SK-N-MC (cell line): ENCODE measurements around the gene LPCAT3.

Experiments used
- DNase-seq: peaks from one replicate; pipeline ENCODE4 v3.0.0-alpha.2; 2011; ENCODE audit warnings: low read depth, low spot score
- H3K27ac ChIP-seq: fragments of 200-600 bp; sonication (generic); 2 replicates; pipeline ENCODE4 v1.5.1; 2016; ENCODE audit warnings: mixed run types
- H3K36me3 ChIP-seq: fragments of 200-600 bp; sonication (generic); 2 replicates; pipeline ENCODE4 v1.6.1; 2017; ENCODE audit warnings: antibody characterized with exemption, low read length, mixed read lengths; ENCODE audit not compliant: insufficient read depth
- H3K4me3 ChIP-seq: fragments of 200-600 bp; sonication (generic); 2 replicates; pipeline ENCODE4 v1.5.1; 2016
- H3K9ac ChIP-seq: fragments of 200-600 bp; sonication (generic); 2 replicates; pipeline ENCODE4 v1.8.0; 2017; ENCODE audit warnings: mixed run types, mixed read lengths; ENCODE audit not compliant: insufficient read length
- H3K9me3 ChIP-seq: fragments of 200-600 bp; sonication (generic); 2 replicates; pipeline ENCODE4 v1.6.1; 2017; ENCODE audit warnings: low read depth, mild to moderate bottlenecking, antibody characterized with exemption, low read length, moderate library complexity, mixed read lengths
- EZH2 ChIP-seq: fragments of 200-600 bp; sonication (generic); IDR thresholded peaks from one replicate; pipeline ENCODE4 v1.6.1; 2017; ENCODE audit warnings: antibody characterized with exemption
- FOXP2 ChIP-seq: optimal IDR thresholded peaks from 2 replicates; pipeline ENCODE3; 2011; ENCODE audit warnings: mild to moderate bottlenecking, moderate library complexity; ENCODE audit not compliant: insufficient read depth; ENCODE audit errors: extremely low read length, control extremely low read depth
- POLR2AphosphoS5 ChIP-seq: IDR thresholded peaks from 2 replicates; pipeline ENCODE4 v1.6.1; 2012; ENCODE audit warnings: mild to moderate bottlenecking, low read depth, low read length, borderline replicate concordance

The LPCAT3 gene

GRCh38 chr12:6943722-6944380 lies 74.4 kb downstream of the LPCAT3 start, which contains the start of the genes C12orf57 and RNU7-1:
Gene C12orf57 (plus strand): TSS chr12:6944022. CDS start chr12:6944122, 100 bp downstream.
Gene RNU7-1 (plus strand): TSS chr12:6943816.
- TF ChIP-seq EZH2: no peak
- peak; percentile 100 for TF ChIP-seq POLR2AphosphoS5
- TF ChIP-seq FOXP2: no peak
- Histone ChIP-seq H3K9ac (peak within 1 kb of the TSS; percentile 83), H3K9me3 (no peaks in the 10 kb centered on the region), H3K36me3 (peaks cover 16% of the 10 kb centered on the region; the same call in 1 of the 2 replicates), H3K27ac (peak within 1 kb of the TSS; percentile 99), H3K4me3 (peak within 1 kb of the TSS; percentile 97)
- DNase-seq: peak; percentile 97

- Histone ChIP-seq H3K36me3 (peaks cover 17% of the 10 kb centered on the region; the same call in 1 of the 2 replicates), H3K4me3 (peak overlapping the region; percentile 97), H3K9ac (peak overlapping the region; percentile 78), H3K27ac (peak overlapping the region; percentile 99), H3K9me3 (no peaks in the 10 kb centered on the region)
- peak; percentile 95 for DNase-seq
- TF ChIP-seq POLR2AphosphoS5 (no peak), FOXP2 (no peak), EZH2 (no peak)
These were observed 74.9 kb downstream of the LPCAT3 start for GRCh38 chr12:6943389-6943721.

- peak overlapping the region; percentile 99 for H3K27ac ChIP-seq
- H3K9ac ChIP-seq: no peak overlapping the region
- H3K36me3 ChIP-seq: peaks cover 17% of the 10 kb centered on the region; the same call in 1 of the 2 replicates
- DNase-seq: no peak
- no peak for TF ChIP-seq EZH2
- TF ChIP-seq FOXP2: no peak
- TF ChIP-seq POLR2AphosphoS5: no peak
- no peaks in the 10 kb centered on the region for H3K9me3 ChIP-seq
- H3K4me3 ChIP-seq: no peak overlapping the region
These were observed 76.0 kb downstream of the LPCAT3 start for GRCh38 chr12:6942331-6942665.

- Histone ChIP-seq H3K9ac (no peak overlapping the region), H3K36me3 (peaks cover 21% of the 10 kb centered on the region; the same call in 1 of the 2 replicates)
- TF ChIP-seq POLR2AphosphoS5 (no peak), FOXP2 (no peak), EZH2 (no peak)
These were observed 76.5 kb downstream of the LPCAT3 start for GRCh38 chr12:6941782-6942181.

GRCh38 chr12:6941267-6941666 lies 77.0 kb downstream of the LPCAT3 start:
- TF ChIP-seq FOXP2: no peak
- TF ChIP-seq EZH2: no peak
- no peak for TF ChIP-seq POLR2AphosphoS5
- Histone ChIP-seq H3K9me3 (no peaks in the 10 kb centered on the region), H3K27ac (no peak overlapping the region), H3K36me3 (peaks cover 25% of the 10 kb centered on the region; the same call in 1 of the 2 replicates), H3K9ac (no peak overlapping the region), H3K4me3 (no peak overlapping the region)
- DNase-seq: no peak

More at GRCh38 chr12:6941782-6942181, 76.5 kb downstream of the LPCAT3 start:
- DNase-seq: no peak
- no peaks in the 10 kb centered on the region for H3K9me3 ChIP-seq
- no peak overlapping the region for H3K4me3 ChIP-seq
- H3K27ac ChIP-seq: no peak overlapping the region

GRCh38 chr12:6939191-6939540 lies 79.1 kb downstream of the LPCAT3 start:
- H3K36me3 ChIP-seq: peaks cover 39% of the 10 kb centered on the region
- no peak for TF ChIP-seq POLR2AphosphoS5
- H3K9ac ChIP-seq: no peak overlapping the region
- H3K27ac ChIP-seq: no peak overlapping the region
- H3K9me3 ChIP-seq: no peaks in the 10 kb centered on the region
- no peak overlapping the region for H3K4me3 ChIP-seq
- DNase-seq: no peak

- H3K36me3 ChIP-seq: peaks cover 45% of the 10 kb centered on the region
- peak overlapping the region; percentile 87 for H3K9ac ChIP-seq
- peak overlapping the region; percentile 91 for H3K27ac ChIP-seq
- H3K9me3 ChIP-seq: no peaks in the 10 kb centered on the region
- peak overlapping the region; percentile 85 for H3K4me3 ChIP-seq
- TF ChIP-seq FOXP2 (no peak), EZH2 (no peak), POLR2AphosphoS5 (no peak; the same call in 1 of the 2 replicates)
- DNase-seq: no peak
These were observed 79.7 kb downstream of the LPCAT3 start for GRCh38 chr12:6938353-6939190.

GRCh38 chr12:6937481-6938352 lies 80.6 kb downstream of the LPCAT3 start:
- Histone ChIP-seq H3K9ac (peak overlapping the region; percentile 94), H3K36me3 (peaks cover 51% of the 10 kb centered on the region), H3K27ac (peak overlapping the region; percentile 92), H3K4me3 (peak overlapping the region; percentile 85), H3K9me3 (no peaks in the 10 kb centered on the region)
- DNase-seq: peak; percentile 78
- TF ChIP-seq EZH2 (no peak), FOXP2 (no peak), POLR2AphosphoS5 (peak; percentile 94)
